ENCODE results near the gene EML4. TPM values are rescaled to one million over a fixed set of nuclear protein-coding genes. Genes with fewer than 3 reads are reported as not detected.

EML4 gene
- polyA plus RNA-seq, 1 of the 3 experiments (the other 2 are of a cell fraction) = 35.0 TPM

DNA sequence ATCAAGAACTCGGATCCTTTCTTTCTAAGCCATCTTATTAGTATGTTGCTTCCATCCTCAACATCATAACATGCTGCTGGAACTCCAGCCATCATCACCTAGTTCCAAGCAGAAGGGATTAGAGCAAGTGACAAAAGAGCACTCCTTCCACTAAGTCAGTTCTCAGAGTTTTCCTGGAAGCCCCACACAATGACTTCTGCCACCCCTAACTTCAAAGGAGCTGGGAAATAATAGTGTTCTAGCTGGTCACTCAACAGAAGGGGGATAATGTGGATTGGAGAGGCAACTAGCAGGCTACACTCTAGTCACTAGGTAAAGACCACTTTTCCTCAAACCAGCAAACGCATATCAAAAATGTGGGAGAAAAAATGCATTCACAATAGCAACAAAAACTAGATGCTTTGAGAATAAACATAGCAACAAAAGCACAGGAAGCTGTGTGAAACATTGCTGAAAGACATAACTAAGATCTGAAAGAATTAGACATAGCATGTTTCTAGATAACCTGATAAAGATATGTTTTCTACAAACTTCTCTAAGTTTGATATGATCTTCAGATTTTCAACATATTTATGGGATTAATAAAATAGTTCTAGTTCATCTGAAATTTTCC is 152.4 kb downstream of the EML4 start:
- POLR2A ChIA-PET = no interaction called here
- WGBS (ENCODE audit: low lambda C conversion rate) = 94% methylated on average over 2 of the region's 2 CpGs

More for the DNA sequence above, 152.4 kb downstream of the EML4 start:
- CTCF ChIA-PET = interaction anchor here (2.0 kb wide), 1 partner anchor 226 kb away, joined by 7 read pairs; no protein-coding TSS in a partner anchor
- no peak overlapping the region for H3K4me2 ChIP-seq
- H3K9me3 ChIP-seq = no peaks in the 10 kb centered on the region
- no peak overlapping the region for H3K4me3 ChIP-seq (ENCODE audit: low read depth in 2 of 2, low read length in 1 of 2)
- H3K4me1 ChIP-seq (ENCODE audit: control insufficient read depth in 1 of 2, insufficient read depth in 2 of 2, low read depth in 1 of 2, low read length in 1 of 2) = peaks cover 0 to 2% of the 10 kb centered on the region in 2 experiments; a peak in 1 of 4 replicates
- peaks cover 7% of the 10 kb centered on the region for H3F3A ChIP-seq (replicated peaks; ENCODE audit: insufficient read depth)
- H3K27ac ChIP-seq (ENCODE audit: low read depth in 2 of 2, low read length in 1 of 2) = no peak overlapping the region
- no peak overlapping the region for H2AFZ ChIP-seq (ENCODE audit: low read depth)
- DNase-seq = no peak
- H3K79me2 ChIP-seq (ENCODE audit: insufficient read depth) = no peaks in the 10 kb centered on the region
- H3K9ac ChIP-seq = no peak overlapping the region
- TF ChIP-seq, protein P1, sequence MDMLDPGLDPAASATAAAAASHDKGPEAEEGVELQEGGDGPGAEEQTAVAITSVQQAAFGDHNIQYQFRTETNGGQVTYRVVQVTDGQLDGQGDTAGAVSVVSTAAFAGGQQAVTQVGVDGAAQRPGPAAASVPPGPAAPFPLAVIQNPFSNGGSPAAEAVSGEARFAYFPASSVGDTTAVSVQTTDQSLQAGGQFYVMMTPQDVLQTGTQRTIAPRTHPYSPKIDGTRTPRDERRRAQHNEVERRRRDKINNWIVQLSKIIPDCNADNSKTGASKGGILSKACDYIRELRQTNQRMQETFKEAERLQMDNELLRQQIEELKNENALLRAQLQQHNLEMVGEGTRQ (IDR thresholded peaks at IDR 0.05; ENCODE audit: borderline replicate concordance, low read depth, low read length) = no peak
- TF ChIP-seq NFIC (IDR thresholded peaks at IDR 0.05; ENCODE audit: borderline replicate concordance) = no peak
- TF ChIP-seq FOXM1 (IDR thresholded peaks at IDR 0.05; ENCODE audit: low read depth) = no peak
- no peak for TF ChIP-seq RXRA (IDR thresholded peaks at IDR 0.05; ENCODE audit: borderline replicate concordance, low read depth)
- TF ChIP-seq POLR2AphosphoS5 (IDR thresholded peaks at IDR 0.05; ENCODE audit: low read depth, low read length) = no peak
- no peak for TF ChIP-seq EZH2phosphoT487 (IDR thresholded peaks at IDR 0.05; ENCODE audit: borderline replicate concordance, low read depth)
- TF ChIP-seq, protein P2, sequence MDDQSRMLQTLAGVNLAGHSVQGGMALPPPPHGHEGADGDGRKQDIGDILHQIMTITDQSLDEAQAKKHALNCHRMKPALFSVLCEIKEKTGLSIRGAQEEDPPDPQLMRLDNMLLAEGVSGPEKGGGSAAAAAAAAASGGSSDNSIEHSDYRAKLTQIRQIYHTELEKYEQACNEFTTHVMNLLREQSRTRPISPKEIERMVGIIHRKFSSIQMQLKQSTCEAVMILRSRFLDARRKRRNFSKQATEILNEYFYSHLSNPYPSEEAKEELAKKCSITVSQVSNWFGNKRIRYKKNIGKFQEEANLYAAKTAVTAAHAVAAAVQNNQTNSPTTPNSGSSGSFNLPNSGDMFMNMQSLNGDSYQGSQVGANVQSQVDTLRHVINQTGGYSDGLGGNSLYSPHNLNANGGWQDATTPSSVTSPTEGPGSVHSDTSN (IDR thresholded peaks at IDR 0.05) = no peak
- TF ChIP-seq FOXJ3 (CRISPR knock-in tag; IDR thresholded peaks at IDR 0.05) = no peak
- no peak for TF ChIP-seq GABPA (IDR thresholded peaks at IDR 0.05; ENCODE audit: low read depth)
- no peak for TF ChIP-seq ELF1 (IDR thresholded peaks at IDR 0.05)
- TF ChIP-seq, protein P3, sequence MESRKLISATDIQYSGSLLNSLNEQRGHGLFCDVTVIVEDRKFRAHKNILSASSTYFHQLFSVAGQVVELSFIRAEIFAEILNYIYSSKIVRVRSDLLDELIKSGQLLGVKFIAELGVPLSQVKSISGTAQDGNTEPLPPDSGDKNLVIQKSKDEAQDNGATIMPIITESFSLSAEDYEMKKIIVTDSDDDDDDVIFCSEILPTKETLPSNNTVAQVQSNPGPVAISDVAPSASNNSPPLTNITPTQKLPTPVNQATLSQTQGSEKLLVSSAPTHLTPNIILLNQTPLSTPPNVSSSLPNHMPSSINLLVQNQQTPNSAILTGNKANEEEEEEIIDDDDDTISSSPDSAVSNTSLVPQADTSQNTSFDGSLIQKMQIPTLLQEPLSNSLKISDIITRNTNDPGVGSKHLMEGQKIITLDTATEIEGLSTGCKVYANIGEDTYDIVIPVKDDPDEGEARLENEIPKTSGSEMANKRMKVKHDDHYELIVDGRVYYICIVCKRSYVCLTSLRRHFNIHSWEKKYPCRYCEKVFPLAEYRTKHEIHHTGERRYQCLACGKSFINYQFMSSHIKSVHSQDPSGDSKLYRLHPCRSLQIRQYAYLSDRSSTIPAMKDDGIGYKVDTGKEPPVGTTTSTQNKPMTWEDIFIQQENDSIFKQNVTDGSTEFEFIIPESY (IDR thresholded peaks at IDR 0.05; ENCODE audit: borderline replicate concordance, low read depth) = no peak
- no peak for TF ChIP-seq RAD21 (IDR thresholded peaks at IDR 0.05; ENCODE audit: low read length)
- TF ChIP-seq MXI1 (IDR thresholded peaks at IDR 0.05; ENCODE audit: low read depth, low read length) = no peak
- TF ChIP-seq, protein P4, sequence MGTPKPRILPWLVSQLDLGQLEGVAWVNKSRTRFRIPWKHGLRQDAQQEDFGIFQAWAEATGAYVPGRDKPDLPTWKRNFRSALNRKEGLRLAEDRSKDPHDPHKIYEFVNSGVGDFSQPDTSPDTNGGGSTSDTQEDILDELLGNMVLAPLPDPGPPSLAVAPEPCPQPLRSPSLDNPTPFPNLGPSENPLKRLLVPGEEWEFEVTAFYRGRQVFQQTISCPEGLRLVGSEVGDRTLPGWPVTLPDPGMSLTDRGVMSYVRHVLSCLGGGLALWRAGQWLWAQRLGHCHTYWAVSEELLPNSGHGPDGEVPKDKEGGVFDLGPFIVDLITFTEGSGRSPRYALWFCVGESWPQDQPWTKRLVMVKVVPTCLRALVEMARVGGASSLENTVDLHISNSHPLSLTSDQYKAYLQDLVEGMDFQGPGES (IDR thresholded peaks at IDR 0.05; ENCODE audit: low read depth, low read length) = no peak
- TF ChIP-seq TAF1 (IDR thresholded peaks at IDR 0.05; ENCODE audit: borderline replicate concordance, low read depth, low read length) = no peak
- no peaks in the 10 kb centered on the region for H4K20me1 ChIP-seq (ENCODE audit: insufficient read depth)
- peaks cover 56 to 72% of the 10 kb centered on the region in 2 experiments for H3K36me3 ChIP-seq (replicated peaks in 1 of 2; ENCODE audit: control insufficient read depth in 1 of 2, insufficient read depth in 2 of 2, low read length in 1 of 2)
- no peaks in the 10 kb centered on the region for H3K27me3 ChIP-seq (ENCODE audit: insufficient read depth)
- no peaks in the 10 kb centered on the region for H3K9me2 ChIP-seq

Measured in SK-N-SH (cell line).